Chondrocyte (in vitro differentiated cells): ENCODE results near the gene SMG6. TPM values are rescaled to one million over a fixed set of nuclear protein-coding genes. Genes with fewer than 3 reads are reported as not detected.
A peak's percentile ranks its signal among the peaks of the same experiment; 100 is the strongest.
"Not testable (repeated sequence)": the region's sequence is repeated elsewhere in the genome, so short reads cannot be mapped to it uniquely, and the experiment has no call there.

Experiments used
- DNase-seq: peaks from one replicate; pipeline ENCODE4 v3.0.0; 2021; ENCODE audit warnings: mixed read lengths, low spot score
- H3K27ac Mint-ChIP-seq: one replicate; pipeline ENCODE4 v1.8.0; 2021; ENCODE audit warnings: mild to moderate bottlenecking, moderate library complexity, mixed read lengths; ENCODE audit not compliant: unreplicated experiment
- H3K27me3 Mint-ChIP-seq: 2 replicates; pipeline ENCODE4 v1.8.0; 2021; ENCODE audit warnings: low read depth, mixed read lengths
- H3K36me3 Mint-ChIP-seq: 2 replicates; pipeline ENCODE4 v1.8.0; 2021; ENCODE audit warnings: low read depth, mixed read lengths
- H3K4me1 Mint-ChIP-seq: 2 replicates; pipeline ENCODE4 v1.8.0; 2021; ENCODE audit warnings: low read depth, mild to moderate bottlenecking, mixed read lengths
- H3K4me3 Mint-ChIP-seq: one replicate; pipeline ENCODE4 v1.8.0; 2021; ENCODE audit warnings: mild to moderate bottlenecking, moderate library complexity, mixed read lengths; ENCODE audit not compliant: unreplicated experiment
- H3K9me3 Mint-ChIP-seq: 2 replicates; pipeline ENCODE4 v1.8.0; 2021; ENCODE audit warnings: low read depth, mixed read lengths
- total RNA-seq: library from RNA; stranded (reverse); gene quantifications from 3 replicates; pipeline ENCODE4 v1.2.1, GENCODE V29; 2021
- TF ChIP-seq, protein P1 (sequence below): fragments of 200-600 bp; sonication (generic); IDR thresholded peaks from 2 replicates; pipeline ENCODE4 v1.5.0; 2021; ENCODE audit warnings: antibody characterized with exemption, mild to moderate bottlenecking, moderate library complexity

Gene SMG6
- total RNA-seq, 1 donor from 2014 or later, result 33.6 TPM

DNA sequence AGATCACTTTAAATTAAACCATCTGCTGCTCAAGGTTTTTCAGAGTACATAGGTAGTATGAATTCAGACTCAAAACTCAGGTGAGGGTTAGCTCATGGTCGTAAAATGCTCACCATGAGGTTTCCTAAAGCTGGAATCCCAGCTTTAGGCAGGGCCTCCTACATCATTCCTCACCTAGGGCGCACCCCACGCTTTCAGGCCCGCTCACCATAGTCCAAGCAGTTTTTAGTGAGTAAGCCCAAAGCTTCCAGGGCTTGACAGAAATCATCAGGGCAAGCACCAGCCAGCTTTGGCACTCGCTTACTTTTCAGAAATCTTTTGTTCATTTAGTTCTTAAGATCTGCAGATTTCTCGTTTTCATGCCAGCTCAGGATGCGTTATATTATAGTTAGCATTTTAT lies 158.9 kb downstream of the SMG6 start:
- no peak for DNase-seq
- H3K27me3 Mint-ChIP-seq, result no peaks in the 10 kb centered on the region
- TF ChIP-seq, protein P1, sequence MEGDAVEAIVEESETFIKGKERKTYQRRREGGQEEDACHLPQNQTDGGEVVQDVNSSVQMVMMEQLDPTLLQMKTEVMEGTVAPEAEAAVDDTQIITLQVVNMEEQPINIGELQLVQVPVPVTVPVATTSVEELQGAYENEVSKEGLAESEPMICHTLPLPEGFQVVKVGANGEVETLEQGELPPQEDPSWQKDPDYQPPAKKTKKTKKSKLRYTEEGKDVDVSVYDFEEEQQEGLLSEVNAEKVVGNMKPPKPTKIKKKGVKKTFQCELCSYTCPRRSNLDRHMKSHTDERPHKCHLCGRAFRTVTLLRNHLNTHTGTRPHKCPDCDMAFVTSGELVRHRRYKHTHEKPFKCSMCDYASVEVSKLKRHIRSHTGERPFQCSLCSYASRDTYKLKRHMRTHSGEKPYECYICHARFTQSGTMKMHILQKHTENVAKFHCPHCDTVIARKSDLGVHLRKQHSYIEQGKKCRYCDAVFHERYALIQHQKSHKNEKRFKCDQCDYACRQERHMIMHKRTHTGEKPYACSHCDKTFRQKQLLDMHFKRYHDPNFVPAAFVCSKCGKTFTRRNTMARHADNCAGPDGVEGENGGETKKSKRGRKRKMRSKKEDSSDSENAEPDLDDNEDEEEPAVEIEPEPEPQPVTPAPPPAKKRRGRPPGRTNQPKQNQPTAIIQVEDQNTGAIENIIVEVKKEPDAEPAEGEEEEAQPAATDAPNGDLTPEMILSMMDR, result no peak
- peaks cover 9% of the 10 kb centered on the region for H3K36me3 Mint-ChIP-seq
- H3K4me1 Mint-ChIP-seq, result no peaks in the 10 kb centered on the region
- H3K9me3 Mint-ChIP-seq, result no peaks in the 10 kb centered on the region
- no peak overlapping the region for H3K4me3 Mint-ChIP-seq
- H3K27ac Mint-ChIP-seq, result no peak overlapping the region

DNA sequence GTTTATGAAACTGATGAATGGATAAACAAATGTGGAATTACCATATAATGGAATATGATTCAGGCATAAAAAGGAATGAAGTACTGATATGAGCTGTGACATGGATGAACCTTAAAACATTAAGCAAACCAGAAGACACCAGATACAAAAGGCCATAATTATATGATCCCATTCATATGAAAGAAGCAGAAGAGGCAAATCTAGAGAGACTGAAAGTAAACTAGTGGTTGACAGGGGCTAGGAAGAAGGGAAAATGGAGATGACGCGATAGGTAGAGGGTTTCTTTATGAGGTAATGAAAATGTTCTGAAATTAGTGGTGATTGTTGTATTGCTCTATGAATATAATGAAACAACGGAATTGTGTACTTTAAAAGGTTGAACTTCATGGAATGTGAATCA lies 160.3 kb downstream of the SMG6 start:
- H3K36me3 Mint-ChIP-seq, result peaks cover 5% of the 10 kb centered on the region
- TF ChIP-seq, protein P1, result no peak
- H3K4me1 Mint-ChIP-seq, result peaks cover 8% of the 10 kb centered on the region
- no peak overlapping the region for H3K4me3 Mint-ChIP-seq
- H3K27ac Mint-ChIP-seq, result no peak overlapping the region
- DNase-seq, result no peak
- H3K9me3 Mint-ChIP-seq, result no peaks in the 10 kb centered on the region
- no peaks in the 10 kb centered on the region for H3K27me3 Mint-ChIP-seq

DNA sequence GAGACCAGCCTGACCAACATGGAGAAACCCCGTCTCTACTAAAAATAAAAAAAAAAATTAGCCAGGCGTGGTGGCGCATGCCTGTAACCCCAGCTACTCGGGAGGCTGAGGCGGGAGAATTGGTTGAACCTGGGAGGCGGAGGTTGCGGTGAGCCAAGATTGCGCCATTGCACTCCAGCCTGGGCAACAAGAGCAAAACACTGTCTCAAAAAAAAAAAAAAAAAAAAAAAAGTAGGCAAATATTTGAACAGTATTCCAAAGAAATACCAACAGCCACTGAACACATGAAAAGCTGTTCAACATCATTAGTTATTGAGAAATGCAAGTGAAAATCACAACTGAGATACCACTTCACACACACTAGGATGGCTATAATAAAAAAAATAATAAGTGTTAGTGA lies 160.9 kb downstream of the SMG6 start:
- H3K27me3 Mint-ChIP-seq, H3K27ac Mint-ChIP-seq, H3K9me3 Mint-ChIP-seq, H3K36me3 Mint-ChIP-seq, DNase-seq, H3K4me3 Mint-ChIP-seq: not testable (repeated sequence)
- peaks cover 14% of the 10 kb centered on the region for H3K4me1 Mint-ChIP-seq

DNA sequence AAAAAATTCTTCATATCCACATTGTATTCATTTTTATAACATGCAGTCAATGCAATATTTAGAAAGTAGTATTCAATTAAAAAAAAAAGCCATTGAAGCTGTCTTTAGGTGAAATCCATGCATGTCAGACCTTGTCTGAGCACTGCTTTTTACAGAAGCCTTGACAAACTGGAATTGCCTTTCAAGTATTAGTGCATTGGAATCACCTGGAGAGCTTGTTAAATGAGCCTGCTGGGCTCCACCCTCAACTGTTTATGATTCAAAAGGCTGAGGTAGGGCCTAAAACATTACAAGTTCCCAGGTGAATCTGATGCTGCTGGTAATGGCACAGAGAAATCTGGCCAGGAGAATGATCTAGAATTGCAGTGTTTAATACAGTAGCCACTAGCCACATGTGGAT lies 162.9 kb downstream of the SMG6 start:
- peaks cover 24% of the 10 kb centered on the region for H3K4me1 Mint-ChIP-seq
- no peak for DNase-seq
- H3K4me3 Mint-ChIP-seq, result no peak overlapping the region
- no peaks in the 10 kb centered on the region for H3K27me3 Mint-ChIP-seq
- no peak overlapping the region for H3K27ac Mint-ChIP-seq
- H3K9me3 Mint-ChIP-seq, result no peaks in the 10 kb centered on the region
- H3K36me3 Mint-ChIP-seq, result peaks cover 3% of the 10 kb centered on the region
- TF ChIP-seq, protein P1, result no peak

DNA sequence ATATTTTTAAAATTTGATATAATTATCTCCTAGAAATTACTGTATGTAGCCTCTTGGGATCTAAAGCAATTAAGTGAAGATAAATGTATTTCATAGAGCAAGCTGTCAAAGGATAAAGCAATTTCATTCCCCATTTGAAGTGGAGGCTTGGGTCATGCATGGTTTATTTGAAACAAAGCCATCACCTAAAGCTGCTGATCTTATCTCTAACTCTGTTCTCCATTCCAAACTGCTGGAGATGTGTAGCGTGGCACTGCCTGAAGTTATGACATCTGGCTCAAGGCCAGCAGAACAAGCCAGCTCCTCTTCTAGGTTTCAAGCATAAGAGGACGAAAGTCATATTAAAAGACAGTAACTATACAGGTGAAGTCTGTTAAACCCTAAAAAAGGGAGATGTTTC lies 164.8 kb downstream of the SMG6 start:
- Mint-ChIP-seq H3K27me3 (no peaks in the 10 kb centered on the region), H3K9me3 (no peaks in the 10 kb centered on the region), H3K36me3 (no peaks in the 10 kb centered on the region), H3K27ac (peak overlapping the region; percentile 51), H3K4me3 (no peak overlapping the region), H3K4me1 (peaks cover 24% of the 10 kb centered on the region)
- DNase-seq, result no peak
- TF ChIP-seq, protein P1, result no peak

DNA sequence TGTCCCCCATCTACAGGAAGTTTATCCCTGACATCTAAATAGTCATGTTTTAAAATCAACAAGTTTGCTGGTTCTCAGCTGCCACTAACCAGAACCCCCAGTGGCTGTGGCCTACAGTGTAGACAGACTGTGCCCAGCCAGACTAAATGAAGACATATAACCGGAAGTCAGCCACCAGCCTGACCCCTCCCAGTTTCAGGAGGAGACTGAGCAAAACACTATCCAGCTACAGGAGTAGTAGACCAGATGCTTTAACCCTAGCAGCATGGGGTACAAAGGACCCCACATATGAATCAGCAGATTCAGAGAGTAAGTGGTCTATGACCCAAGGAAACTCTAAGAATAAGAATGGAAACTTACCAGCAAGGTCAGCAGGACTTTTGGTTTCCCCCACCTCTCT lies 165.3 kb downstream of the SMG6 start:
- H3K4me1 Mint-ChIP-seq, result peaks cover 24% of the 10 kb centered on the region

More for the DNA sequence above, 165.3 kb downstream of the SMG6 start:
- H3K27ac Mint-ChIP-seq, result peak overlapping the region; percentile 75
- H3K9me3 Mint-ChIP-seq, result no peaks in the 10 kb centered on the region
- TF ChIP-seq, protein P1, result no peak
- no peak overlapping the region for H3K4me3 Mint-ChIP-seq
- no peaks in the 10 kb centered on the region for H3K36me3 Mint-ChIP-seq
- H3K27me3 Mint-ChIP-seq, result no peaks in the 10 kb centered on the region
- DNase-seq, result no peak
